GM10248 (cell line): ENCODE measurements around the gene PLPP3.

Experiments
- CTCF ChIA-PET: fragments of 300-600 bp; sonication (Branson Sonifier 250); formaldehyde crosslinking; extraction: SDS; loops from one replicate; lab custom pipeline; 2021; ENCODE audit warnings: antibody characterized with exemption; lab: Yijun Ruan, JAX
- POLR2A ChIA-PET: fragments of 350-650 bp; sonication (Branson Sonifier 250); formaldehyde crosslinking; extraction: SDS; loops from one replicate; lab custom pipeline; 2020; ENCODE audit warnings: antibody characterized with exemption; lab: Yijun Ruan, JAX
- DNase-seq: peaks from one replicate; pipeline ENCODE4 v3.0.0; 2012; ENCODE audit errors: extremely low spot score
- TF ChIP-seq, protein P1 (sequence below): IDR thresholded peaks from 2 replicates; pipeline ENCODE4 v1.5.1; 2012; ENCODE audit warnings: mild to moderate bottlenecking, low read depth; ENCODE audit errors: extremely low read depth, missing control alignments, control extremely low read depth

The PLPP3 gene

DNA sequence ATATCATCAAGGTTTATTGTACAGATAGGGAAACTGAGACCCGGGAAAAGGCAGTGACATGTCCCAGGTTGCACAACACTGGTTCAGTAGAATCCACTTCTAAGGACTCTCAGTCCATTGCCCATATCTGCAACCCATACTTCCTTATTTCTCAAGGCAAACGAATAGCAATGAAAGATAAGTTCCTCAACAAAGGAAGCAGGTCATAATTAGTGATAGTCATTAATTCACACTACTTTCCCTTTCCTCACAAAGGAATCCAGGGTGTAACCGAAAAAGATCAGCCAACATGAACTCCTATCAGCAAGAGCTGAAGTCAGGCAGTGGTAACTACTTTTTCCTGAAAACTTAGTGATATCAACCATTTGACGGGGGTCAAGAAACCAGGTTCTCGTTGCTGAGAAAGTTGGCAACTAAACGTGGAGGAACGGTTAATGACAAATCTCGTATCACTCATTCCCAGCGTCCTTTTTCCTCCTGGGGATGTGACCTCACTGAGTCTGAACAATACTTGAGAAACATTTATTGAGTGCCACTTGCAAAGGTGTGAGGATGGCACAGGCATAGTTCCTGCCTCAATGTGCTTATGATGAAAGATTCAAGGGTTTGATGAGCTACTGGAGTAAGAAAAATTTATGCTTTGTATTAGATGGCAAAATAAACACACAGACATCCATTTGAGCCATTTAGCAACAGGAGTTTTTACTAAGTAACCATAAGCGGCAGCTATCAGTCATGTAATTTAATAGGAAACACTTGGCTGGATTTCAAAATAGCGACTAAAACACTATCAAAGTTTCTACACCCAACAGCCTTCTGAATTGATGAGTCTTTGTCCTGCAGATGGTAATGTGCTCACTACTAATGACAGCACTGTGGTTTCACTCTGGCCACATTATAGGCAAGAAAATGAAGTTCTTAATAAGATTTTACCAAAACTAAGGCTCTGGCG is 82.3 kb downstream of the PLPP3 start:
- CTCF ChIA-PET = no interaction called here
- POLR2A ChIA-PET = no interaction called here
- no peak for DNase-seq
- TF ChIP-seq, protein P1, sequence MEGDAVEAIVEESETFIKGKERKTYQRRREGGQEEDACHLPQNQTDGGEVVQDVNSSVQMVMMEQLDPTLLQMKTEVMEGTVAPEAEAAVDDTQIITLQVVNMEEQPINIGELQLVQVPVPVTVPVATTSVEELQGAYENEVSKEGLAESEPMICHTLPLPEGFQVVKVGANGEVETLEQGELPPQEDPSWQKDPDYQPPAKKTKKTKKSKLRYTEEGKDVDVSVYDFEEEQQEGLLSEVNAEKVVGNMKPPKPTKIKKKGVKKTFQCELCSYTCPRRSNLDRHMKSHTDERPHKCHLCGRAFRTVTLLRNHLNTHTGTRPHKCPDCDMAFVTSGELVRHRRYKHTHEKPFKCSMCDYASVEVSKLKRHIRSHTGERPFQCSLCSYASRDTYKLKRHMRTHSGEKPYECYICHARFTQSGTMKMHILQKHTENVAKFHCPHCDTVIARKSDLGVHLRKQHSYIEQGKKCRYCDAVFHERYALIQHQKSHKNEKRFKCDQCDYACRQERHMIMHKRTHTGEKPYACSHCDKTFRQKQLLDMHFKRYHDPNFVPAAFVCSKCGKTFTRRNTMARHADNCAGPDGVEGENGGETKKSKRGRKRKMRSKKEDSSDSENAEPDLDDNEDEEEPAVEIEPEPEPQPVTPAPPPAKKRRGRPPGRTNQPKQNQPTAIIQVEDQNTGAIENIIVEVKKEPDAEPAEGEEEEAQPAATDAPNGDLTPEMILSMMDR = no peak

DNA sequence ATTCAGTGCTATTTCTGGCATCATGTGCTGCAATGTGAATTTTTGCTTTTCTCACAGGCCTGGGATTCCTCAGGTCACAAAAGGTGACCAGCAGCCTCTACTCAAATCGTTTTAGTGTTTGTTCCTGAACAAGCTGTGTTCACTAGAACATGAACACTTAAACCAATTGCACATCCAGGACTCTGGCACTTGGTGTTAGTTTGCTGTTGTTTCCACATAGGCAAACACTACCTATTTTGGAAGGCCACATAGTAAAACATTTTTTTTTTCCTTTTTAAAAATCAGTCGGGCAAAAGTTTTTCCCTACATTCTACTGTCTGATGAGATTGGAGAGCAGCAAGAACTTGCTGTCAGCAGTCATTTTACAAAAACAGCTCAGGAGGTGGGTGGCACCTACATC is 83.2 kb downstream of the PLPP3 start:
- ChIA-PET POLR2A (no interaction called here), CTCF (no interaction called here)
- TF ChIP-seq, protein P1 = no peak
- DNase-seq = no peak

GRCh38 chr1:56495538-56495937 is 83.8 kb downstream of the PLPP3 start:
- TF ChIP-seq, protein P1 = no peak
- ChIA-PET CTCF (interaction anchor here (1.2 kb wide), 1 partner anchor 16 kb away, joined by 4 read pairs; no protein-coding TSS in a partner anchor), POLR2A (no interaction called here)
- no peak for DNase-seq

DNA sequence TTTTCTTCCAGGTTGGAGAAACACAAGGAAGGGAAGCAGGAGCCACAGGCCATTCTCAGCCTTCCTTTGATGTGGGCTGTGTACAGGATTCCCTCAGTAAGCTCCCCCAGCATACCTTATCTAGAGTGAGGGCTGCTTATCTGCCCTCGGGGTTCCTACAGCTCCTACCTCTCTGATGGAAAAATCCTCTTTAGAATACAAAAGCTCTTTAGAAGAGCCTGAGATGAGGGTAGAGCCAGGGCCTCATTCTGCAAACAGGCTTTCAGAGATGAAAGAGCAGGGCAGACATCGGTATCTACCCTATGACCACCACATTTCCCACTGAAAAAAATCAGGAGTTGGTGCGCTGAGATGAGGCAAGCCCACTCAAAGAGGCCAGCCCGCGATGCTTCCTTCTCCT is 85.1 kb downstream of the PLPP3 start:
- CTCF ChIA-PET = interaction anchor here (1.2 kb wide), 1 partner anchor 15 kb away, joined by 4 read pairs; no protein-coding TSS in a partner anchor
- no peak for DNase-seq
- POLR2A ChIA-PET = no interaction called here
- TF ChIP-seq, protein P1 = no peak

GRCh38 chr1:56493826-56494225 is 85.5 kb downstream of the PLPP3 start:
- TF ChIP-seq, protein P1 = no peak
- ChIA-PET CTCF (no interaction called here), POLR2A (no interaction called here)
- no peak for DNase-seq

GRCh38 chr1:56491441-56491840 is 87.9 kb downstream of the PLPP3 start:
- no peak for DNase-seq
- ChIA-PET CTCF (interaction anchor here (1.0 kb wide), 1 partner anchor 11 kb away, joined by 3 read pairs; no protein-coding TSS in a partner anchor), POLR2A (no interaction called here)
- TF ChIP-seq, protein P1 = no peak
